Endothelial cell of hepatic sinusoid (primary cell): ENCODE measurements around the gene ONECUT1.

Source experiments
- in situ Hi-C: cut with HindIII; loops from 2 replicates; pipeline ENCODE4 v1.10.0; 2017; ENCODE audit warnings: low sequenced_read_pairs

ONECUT1 gene

GRCh38 chr15:52734329-52734728, 55.8 kb downstream of the ONECUT1 start:
- in situ Hi-C loops: loop anchor here (5.0 kb wide), 1 partner anchor 477 kb away; no protein-coding TSS in a partner anchor

DNA sequence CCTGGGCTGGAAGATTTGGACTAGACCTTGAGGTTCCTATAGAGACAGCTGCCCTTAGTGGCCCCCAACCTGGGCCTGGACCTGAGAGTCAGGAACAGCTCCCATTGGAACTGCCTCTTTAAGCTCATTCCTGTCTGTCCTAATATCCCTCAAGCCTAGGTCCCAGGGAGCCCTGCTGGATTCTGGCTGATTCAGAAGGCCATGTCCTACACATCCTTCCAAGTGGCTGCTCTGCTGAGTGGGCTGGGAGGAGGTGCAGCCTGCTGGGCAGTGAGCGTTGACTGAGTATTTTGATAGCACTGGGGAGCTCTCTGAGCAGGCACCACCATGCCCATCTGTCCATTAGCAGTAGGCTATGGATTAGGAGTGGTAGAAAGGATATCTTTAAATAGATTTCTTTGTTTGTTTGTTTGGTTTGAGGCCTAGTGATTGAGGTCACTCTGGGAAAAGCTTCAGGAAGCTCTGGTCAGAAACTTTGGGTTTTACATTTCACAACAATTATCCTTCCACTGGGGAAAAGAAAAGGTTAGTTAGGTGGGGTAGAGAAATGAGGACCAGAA, 56.4 kb downstream of the ONECUT1 start:
- in situ Hi-C loops: loop anchor here (5.0 kb wide), 1 partner anchor 476 kb away; no protein-coding TSS in a partner anchor

DNA sequence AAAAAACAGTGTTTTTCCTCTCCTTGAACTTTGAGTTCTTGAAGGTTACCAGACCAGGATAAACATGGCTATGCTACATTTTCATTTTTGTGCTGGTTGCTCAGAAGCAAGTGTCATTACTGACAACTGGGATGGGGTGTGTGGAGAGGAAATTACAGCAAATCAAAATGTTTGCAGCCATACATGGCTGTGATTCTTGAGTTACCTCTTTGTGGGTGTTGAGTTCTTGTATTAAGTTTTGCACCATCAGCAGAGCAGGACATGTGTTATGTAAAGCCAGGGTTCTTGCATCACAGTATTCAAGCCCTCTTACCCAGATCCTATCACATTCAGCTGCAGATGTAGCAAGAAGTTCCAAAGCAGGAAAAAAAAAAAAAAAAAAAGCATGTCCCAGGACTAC, 57.0 kb downstream of the ONECUT1 start:
- in situ Hi-C loops: loop anchor here (5.0 kb wide), 1 partner anchor 476 kb away; no protein-coding TSS in a partner anchor

GRCh38 chr15:52732551-52732950, 57.6 kb downstream of the ONECUT1 start:
- in situ Hi-C loops: loop anchor here (5.0 kb wide), 1 partner anchor 475 kb away; no protein-coding TSS in a partner anchor

GRCh38 chr15:52731732-52732470, 58.2 kb downstream of the ONECUT1 start:
- in situ Hi-C loops: loop anchor here (5.0 kb wide), 1 partner anchor 475 kb away; no protein-coding TSS in a partner anchor

DNA sequence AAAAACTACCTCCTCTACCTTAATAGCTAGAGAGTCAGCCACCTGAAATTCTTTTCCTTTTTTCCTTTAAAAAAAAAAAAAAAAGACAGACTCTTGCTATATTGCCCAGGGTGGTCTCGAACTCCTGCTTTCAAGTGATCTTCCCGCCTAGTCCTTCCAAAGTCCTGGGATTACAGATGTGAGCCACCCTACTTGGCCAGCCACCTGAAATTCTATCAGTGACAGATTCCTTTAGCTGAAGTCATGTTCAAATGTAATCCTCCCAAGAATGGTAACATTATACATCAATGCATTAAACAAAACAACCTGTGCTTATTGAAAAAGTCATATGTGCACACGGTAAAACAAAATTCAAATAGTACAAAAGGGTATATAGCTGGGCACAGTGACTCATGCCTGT, 59.1 kb downstream of the ONECUT1 start:
- in situ Hi-C loops: loop anchor here (5.0 kb wide), 1 partner anchor 474 kb away; no protein-coding TSS in a partner anchor

GRCh38 chr15:52730594-52730993, 59.5 kb downstream of the ONECUT1 start:
- in situ Hi-C loops: loop anchor here (5.0 kb wide), 1 partner anchor 473 kb away; no protein-coding TSS in a partner anchor

GRCh38 chr15:52730173-52730572, 60.0 kb downstream of the ONECUT1 start:
- in situ Hi-C loops: loop anchor here (5.0 kb wide), 1 partner anchor 473 kb away; no protein-coding TSS in a partner anchor

DNA sequence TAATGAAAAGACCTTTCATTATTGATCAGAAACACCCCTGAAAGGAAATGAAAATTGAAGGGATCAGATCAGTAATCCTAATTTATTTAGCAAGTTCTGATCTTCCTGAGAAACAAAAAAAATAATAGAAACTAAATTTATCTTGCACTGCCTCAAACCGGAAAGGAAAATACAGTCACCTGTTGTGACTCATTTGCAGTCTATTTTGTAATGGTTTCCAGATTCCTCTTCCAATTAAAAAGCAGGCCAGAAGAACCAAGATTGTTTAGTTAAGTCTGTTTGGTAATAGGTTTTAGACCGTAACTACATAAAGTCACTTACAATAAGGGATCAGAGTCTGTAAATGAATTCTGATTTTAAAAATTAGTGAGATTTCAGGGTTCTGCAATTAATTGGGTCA, 61.2 kb downstream of the ONECUT1 start:
- in situ Hi-C loops: no loop called here

- in situ Hi-C loops: no loop called here
These were observed 62.3 kb downstream of the ONECUT1 start for GRCh38 chr15:52727815-52728214.

- in situ Hi-C loops: no loop called here
These were observed 63.9 kb downstream of the ONECUT1 start for GRCh38 chr15:52726195-52726594.

DNA sequence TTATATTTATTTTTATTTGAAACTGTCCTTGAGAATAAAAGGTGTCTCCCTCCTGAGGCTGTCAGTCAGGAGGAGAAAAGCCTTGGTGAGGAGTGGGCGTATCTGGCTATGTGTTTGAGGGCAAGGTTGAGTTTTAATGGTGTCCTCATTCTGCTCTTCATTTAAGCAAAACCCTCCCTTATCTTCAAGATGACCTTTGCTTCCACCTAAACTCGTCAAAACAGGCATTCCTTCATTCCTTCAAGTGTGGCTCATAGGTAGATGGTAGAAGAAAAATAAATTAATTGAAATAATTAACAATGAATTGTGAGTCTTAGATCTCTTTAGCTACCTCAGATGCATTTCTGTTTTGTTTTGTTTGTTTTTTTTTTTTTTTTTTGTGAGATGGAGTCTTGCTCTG, 71.6 kb downstream of the ONECUT1 start:
- in situ Hi-C loops: no loop called here

DNA sequence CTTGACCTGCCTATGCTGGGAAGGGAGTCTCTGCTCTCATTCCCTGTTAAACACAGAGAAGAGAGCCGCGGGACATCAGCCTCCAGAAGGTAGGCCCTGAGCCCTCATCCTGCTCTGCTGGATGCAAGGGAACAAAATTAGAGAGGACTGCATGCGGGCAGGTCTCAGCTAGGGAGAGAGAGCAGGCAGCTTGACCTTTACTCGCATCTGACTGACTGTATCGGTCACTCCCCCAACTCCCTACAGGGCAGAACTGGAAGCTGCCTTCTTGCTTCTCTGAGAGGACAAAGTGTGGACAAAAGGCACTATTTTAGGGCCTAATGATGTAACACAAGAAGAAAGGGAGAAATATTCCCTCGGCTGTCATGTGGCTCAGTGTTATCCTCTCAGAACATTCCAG, 72.2 kb downstream of the ONECUT1 start:
- in situ Hi-C loops: no loop called here

DNA sequence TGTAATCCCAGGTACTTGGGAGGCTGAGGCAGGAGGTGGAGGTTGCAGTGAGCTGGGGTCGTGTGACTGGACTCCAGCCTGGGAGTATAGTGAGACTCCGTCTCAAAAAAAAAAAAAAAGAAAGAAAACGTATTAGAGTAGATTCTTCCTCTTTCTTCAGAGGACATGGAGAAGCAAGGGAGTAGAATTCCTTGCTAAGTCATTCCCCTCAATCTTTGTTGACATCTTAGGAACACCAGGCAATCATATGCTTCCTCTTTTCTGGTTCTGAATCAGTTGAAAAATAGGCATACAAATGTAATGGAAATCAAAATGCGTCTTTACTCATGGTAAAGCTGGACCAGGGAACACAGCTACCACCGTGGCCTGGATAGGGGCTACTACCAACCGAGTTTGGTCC, 72.7 kb downstream of the ONECUT1 start:
- in situ Hi-C loops: no loop called here

DNA sequence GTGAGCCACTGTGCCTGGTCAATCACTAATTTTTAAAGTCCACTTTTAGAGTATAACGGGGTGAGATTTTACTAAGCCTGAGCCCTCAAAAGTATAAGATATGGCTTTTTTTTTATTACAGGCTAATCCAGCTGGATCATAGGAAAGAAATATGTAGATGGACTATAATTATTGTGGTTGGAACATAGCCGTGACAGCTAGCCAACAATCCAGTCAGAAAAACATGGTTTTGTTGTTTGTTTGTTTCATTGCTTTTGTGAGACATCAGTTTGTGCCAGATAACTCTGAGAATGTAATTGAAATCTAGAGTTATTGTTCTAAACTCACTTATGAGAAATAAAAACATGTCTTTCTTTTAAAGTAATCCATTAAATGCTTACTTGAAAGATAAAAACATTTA, 73.6 kb downstream of the ONECUT1 start:
- in situ Hi-C loops: no loop called here

- in situ Hi-C loops: no loop called here
These were observed 74.7 kb downstream of the ONECUT1 start for GRCh38 chr15:52715411-52715810.

DNA sequence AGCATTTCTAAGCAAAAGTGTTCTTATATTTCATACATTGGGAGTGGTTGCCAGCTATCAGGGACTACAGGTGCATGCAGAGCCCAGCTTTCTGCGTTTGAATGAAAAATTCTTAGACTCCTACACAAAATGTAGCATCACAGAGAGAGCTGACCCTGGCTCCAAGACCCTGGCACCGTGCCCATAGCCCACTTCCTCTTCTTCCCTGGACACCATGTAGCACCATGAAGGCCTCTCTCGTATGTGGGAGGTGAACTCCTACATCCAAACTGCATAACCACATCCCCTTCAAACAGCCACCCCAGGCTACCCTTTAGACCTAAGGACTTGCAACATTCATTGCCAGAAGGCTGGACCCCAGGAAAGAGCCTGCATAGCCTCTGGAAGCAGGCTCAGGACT, 75.2 kb downstream of the ONECUT1 start:
- in situ Hi-C loops: no loop called here

GRCh38 chr15:52710708-52711389, 79.3 kb downstream of the ONECUT1 start:
- in situ Hi-C loops: no loop called here

- in situ Hi-C loops: no loop called here
These were observed 80.0 kb downstream of the ONECUT1 start for GRCh38 chr15:52710050-52710707.

DNA sequence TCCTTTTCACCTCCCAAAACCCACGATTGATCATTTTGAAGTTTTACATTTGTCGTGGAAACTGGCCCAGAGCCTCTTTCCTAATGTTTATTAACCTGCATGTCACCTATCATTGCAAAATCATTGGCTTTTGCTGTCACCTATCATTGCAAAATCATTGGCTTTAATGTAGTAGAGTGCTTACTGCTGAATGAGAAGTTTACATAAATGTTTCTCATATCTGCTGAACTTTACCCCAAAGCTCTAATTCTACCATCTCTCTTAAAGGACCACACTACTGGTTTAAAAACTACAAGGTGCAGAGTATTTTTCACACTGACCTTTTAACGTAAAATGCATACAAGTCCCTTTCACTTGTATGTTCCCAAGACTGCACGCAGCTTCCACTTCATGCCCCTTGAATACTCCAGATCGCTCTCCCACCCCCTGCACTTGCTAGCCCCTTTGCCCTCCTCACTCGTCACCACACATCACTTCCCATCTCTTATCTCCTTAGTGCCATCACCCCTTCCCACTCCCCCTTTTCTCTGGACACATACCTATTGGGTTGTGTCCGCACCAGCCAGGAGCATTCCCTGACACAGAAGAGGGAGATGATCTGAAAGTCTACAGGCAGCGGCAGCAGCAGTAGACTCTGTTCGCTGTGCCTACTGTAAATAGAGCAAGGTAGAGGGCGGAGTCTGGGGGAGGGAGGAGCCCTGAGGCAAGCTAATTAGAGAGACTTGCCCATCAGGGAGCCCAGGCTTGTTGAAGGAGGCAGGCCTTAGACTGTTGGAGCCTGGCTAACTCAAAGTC, 80.8 kb downstream of the ONECUT1 start:
- in situ Hi-C loops: no loop called here
